T1000 (cell line): ENCODE results near the gene TST.

Source experiments
- DNase-seq: peaks from one replicate; lab custom pipeline; 2025; ENCODE audit warnings: mixed read lengths; lab: John Stamatoyannopoulos, UW

TST gene

DNA sequence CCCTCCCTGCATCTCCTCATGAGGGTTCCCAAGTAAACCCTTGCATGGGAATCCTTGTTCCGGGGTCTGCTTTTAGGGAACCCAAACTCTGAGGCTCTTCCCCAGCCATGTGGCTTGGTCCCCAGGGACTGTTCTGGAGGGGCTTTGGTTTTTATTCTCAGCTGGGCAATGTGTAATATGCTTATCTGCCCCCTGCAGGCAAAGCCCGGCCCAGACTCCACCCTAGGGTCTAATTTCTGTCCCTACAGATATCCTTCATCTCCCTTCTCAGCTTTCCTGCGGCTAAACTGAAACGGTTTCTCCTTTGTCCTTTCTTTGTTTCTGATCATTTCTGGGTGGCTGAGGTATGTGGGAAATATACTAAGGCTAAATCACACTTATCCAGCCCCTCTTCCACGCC, 37.1 kb downstream of the TST start:
- DNase-seq: no peak

DNA sequence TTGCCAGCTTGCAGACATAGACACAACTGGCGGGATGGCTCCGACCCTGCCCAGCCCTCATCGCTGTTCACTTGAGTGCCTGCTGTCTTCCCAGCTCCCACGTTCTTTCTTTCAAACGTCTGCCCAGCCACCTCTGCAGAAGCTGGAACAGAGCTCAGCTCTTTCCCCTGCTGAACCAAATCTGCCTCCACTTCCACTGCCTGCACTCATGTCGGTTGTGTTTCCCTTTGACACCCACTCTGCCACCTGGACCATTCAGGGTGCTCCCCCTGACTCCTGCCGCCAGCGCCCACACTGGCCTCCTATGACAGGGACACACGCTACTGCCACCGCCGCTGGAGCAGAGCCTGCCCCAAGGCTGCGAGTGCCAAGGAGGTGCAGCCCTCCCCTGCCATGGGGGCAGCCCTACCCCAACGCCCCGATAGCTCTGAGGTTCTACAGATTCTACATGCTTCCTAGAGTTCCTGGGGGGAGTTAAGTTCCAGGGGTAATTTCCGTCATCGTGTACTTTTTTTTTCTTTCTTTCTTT, 37.9 kb downstream of the TST start:
- DNase-seq: no peak

DNA sequence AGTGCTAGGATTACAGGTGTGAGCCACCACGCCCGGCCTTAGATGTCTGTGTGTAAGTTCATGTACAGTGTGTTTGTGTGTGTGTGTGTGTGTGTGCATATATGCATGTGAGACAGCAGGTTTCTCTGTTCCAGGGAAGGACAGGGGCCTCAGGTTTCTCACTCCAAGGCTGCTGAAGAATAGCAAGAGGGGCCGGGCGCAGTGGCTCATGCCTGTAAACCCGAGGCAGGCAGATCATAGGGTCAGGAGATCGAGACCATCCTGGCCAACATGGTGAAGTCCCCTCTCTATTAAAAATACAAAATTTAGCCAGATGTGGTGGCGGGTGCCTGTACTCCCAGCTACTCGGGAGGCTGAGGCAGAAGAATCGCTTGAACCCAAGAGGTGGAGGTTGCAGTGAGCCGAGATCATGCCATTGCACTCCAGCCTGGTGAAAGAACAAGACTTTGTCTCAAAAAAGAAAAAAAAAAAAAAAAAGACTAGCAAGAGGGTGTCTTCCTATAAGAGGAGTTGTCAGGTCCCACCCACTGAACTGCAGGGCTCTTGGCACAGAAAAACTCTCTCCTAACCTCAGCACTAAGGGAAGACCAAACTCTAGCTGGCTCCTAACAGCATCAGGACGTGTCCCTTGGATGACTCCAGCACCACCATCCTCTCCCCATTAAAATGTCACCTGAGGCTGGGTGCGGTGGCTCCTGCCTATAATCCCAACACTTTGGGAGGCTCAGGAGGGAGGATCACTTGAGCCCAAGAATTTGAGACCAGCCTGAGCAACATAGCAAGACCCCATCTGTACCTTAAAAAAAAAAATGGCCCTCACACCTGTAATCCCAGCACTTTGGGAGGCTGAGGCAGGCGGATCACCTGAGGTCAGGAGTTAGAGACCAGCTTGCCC, 40.0 kb downstream of the TST start:
- no peak for DNase-seq

DNA sequence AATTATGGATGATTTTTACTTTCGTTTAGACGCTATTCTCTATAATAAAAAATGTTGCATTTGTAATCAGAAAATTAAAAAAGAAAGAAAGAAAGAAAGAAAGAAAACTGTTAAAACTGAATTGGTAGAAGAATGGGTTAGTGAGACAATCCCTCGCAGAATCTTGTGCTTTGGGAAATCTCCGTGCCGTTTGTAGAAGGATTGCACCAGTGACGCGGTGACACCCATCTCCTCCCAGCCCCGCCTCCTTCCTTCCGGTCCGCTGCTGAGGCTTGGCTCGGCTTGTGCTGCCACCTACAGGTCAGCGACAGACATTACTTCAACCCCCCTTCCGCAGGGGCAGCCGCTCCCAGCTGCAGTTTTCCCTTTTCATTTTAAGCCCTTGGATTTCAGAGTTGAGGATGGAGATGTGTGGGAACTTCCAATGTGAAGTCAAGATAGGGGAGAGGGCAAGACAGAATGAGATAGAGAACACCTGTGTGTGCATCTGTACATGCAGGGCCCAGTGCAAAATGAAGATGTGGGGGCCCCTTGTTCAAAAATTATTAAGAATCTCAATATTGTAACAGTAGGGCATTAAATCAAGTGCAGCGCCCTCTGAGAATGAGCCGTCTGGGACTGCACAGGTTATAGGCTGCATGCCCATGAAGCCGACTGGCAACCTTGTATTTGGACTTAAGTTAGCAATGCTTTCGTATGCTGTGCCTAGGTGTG, 41.1 kb downstream of the TST start:
- DNase-seq: peak; percentile 54

DNA sequence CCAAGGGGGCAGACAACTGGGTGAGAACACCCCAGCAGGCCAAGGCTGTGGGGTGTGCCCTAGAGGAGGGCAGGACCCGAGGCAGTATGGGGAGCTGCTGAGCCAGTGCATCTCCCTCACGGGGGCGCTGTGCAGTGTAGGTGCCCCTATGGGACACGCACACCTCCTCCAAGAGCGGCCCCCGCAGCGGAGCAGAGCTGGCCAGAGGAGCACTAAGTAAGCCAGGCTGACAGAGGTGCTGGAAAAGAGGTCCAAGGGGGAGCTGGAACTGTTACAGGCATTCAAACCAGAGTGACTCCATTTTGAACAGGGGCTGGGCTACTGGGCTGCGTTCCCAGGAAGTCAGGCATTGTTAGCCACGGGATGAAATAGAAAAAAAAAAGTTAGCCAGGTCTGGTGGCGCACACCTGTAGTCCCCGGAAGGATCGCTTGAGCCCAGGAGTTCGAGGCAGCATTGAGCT, 41.8 kb downstream of the TST start:
- DNase-seq: no peak

DNA sequence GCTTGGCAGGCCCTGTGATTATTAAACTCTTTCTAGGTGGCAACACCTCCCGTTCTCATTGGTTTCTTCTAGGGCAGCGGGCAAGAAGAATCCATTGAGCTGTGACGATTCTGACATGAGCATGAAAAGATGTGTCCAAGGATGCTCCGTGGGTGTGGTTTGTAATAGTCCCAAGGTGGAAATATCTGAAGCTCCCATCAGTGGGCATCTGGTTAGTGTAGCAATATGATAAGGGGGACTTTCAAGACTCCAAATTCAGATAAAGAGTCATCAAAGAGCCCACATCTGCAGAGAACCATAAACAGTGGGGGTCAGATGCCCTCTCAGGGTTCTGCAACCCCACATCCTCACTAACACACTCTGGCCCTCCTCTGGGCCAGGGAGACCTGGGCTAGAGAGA, 42.6 kb downstream of the TST start:
- DNase-seq: no peak

DNA sequence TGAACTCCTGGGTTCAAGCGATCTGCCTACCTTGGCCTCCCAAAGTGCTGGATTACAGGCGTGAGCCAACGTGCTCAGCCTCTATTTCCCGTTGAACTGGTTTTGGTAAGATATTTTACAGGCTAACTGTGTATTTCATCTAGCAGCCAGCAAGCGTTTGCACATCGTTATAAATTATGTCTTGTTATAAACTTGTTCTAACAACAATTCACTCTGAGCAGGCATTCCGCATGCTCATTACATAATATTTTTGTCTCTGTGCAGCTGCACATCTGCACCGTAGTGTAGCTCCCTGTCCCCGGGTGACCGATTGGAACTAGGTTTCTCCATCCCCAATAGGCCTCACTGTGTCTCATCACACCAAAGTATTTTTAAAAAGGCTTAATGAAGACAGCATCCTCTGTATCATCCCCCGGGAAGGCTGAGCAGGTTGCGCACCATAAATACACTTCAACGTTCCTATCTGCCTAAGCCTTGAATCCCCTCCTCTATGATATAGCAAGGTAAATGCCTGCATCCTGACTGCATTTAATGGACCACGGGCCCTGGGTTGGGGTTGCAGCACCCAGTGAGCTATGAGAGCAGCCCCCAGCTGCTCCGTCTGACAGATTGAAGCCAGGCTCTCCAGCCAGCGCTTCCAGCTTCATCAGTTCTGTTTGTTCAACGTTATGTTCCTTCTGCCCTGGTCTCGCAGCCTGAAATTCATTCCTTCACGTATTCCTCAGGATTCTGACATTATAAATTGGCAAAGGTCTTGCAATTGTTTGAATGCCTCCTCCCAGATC, 47.7 kb downstream of the TST start:
- no peak for DNase-seq

DNA sequence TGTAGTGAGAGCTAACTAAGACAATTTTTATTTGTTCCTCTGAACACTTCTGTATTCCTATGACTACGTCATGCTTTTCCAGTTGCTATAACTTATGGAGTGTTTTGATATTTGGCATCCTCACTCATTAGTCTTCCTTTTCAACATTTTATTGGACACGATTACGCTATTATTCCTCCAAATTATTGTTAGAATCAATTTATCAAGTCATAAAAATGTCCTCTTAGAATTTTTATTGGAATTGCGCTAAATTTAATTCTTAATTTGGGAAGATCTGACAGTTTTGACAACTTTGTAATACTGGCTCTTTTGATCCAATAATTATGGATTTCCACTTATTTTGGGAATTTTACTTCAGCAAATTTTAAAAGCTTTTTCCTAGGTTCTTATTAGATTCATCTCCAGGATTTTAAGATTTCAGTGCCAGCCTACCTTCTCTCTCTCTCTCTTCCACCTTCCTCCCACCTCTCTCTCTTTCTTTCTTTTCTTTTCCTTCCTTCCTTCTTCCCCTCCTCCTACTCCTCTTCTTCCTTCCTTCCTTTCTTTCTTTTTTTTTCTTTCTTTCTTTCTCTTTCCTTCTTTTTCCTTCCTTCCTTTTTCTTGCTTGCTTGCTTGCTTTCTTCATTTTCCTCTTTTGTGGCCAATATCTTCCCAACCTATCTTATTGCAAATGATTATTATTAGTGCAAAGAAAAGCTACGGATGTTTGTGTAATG, 50.8 kb downstream of the TST start:
- DNase-seq: no peak

DNA sequence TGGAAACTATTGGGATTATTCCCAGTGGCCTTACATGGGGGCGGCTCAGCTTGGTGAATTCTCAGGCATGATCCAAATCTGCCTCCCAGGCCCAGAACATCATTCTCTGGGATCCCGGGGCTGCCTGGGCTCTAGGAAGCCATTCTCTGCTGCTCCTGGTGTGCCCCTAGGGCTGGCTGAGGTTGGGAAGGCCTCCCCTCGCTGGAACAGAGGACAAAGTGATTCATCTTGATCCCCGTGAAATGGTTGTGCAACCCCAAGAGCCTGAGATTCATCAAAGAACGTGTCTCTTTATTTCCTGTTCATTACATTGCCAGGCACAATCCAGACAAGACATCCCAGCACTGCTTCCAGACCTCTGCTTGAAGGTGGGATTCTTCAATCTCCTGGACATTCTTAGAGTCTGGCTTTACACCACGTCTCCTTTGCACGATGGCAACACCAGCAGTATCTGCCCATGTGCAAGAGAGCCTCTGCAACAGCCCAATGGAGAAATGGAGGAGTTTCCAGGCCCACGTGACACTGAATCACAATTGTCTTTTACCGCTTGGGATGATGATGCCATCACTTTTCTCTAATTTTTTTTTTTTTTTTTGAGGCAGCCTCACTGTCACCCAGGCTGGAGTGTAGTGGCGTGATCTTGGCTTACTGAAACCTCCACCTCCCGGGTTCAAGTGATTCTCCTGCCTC, 52.3 kb downstream of the TST start:
- no peak for DNase-seq

DNA sequence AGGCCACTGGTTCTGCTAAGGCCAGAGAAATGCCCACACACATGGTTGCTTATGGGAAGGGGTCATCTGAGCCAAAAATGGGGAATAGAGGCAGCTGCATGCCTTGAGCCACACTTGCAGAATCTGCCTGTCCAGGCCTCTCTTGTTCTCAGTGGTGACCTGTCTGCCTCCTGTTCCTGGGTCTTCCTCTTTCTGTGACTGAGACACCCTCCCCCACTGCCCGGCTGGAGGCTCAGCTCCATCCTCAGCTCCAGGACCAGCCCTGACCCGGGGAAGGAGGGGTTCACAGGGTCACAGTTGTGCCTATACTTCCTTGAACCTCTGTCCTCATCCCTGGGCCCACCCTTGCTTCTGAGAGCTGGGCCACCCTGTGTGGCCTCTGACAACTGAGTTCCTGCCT, 53.6 kb downstream of the TST start:
- no peak for DNase-seq

DNA sequence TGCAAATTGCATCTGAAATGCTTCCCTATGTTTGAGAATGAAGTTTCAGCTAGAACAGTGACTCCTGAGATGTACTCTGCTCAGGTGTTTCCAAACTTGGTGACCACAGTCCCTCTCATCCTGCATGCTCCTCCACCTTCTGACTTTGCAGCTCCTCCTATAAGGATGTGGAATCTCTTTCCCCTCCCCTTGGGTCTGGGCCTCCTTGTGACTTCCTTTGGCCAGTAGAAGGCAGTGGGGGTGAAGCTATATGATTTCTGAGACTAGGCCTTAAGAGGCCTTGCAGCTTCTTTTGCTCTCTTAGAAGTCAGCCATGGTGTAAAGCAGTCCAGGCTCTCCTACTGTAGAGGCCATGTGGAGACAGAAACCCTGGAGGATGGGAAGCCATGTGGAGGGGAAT, 55.1 kb downstream of the TST start:
- no peak for DNase-seq

DNA sequence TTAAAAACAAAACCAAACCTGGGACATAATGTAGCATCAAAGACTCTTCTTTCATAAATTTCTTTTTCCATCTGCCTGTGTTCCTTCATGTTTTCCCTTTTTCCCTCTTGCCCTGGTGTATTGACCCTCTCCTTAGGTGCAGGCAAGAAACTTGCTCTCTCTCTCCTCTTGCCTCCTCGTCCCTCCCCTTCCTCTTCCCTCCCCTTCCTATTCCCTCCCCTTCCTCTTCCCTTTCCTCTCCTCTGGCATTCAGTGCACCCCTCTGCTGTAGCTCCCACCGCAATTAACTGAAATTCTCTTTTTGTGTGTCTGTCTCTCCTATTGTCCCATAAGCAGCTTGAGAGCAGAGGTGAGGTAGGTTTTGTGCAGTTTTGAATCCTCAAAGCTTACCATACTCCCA, 55.9 kb downstream of the TST start:
- DNase-seq: no peak

DNA sequence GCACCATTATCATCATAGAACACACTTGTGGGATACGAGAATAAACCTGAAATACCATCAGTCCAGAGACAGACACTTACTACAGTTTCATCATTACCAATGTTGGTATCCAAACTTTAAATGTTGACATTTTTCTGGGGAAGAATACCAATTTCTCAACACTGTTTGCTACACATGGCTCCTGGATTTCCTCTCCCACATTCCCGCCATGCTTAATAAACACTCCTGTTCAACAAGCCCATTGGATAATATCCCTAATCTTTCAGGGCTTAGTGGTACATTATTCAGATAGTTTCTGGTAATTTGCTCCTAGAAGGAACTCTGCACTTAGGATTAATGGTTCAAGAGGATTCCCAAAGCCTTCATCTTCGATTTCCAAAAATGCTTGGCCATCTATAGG, 57.6 kb downstream of the TST start:
- DNase-seq: no peak
